HG03378 (cell line): ENCODE data around the gene SEMA4B.

ENCODE experiments used
- ATAC-seq: cut with Tn5 transposase; IDR thresholded peaks from one replicate; pipeline ENCODE4 v1.9.1; 2021; ENCODE audit warnings: mild to moderate bottlenecking, moderate library complexity; ENCODE audit not compliant: unreplicated experiment

The SEMA4B gene

GRCh38 chr15:90203922-90204321 is 2.8 kb downstream of the SEMA4B start:
- no peak for ATAC-seq

- ATAC-seq, result no peak
Measured at GRCh38 chr15:90205050-90205848, 4.1 kb downstream of the SEMA4B start.

- no peak for ATAC-seq
Measured at GRCh38 chr15:90205886-90206285, 4.8 kb downstream of the SEMA4B start.

GRCh38 chr15:90207252-90207651 is 6.1 kb downstream of the SEMA4B start:
- ATAC-seq, result no peak

GRCh38 chr15:90208356-90208755 is 7.2 kb downstream of the SEMA4B start:
- ATAC-seq, result no peak

GRCh38 chr15:90209591-90209990 is 8.5 kb downstream of the SEMA4B start:
- ATAC-seq, result peak; percentile 57

- no peak for ATAC-seq
Measured at GRCh38 chr15:90210593-90210992, 9.5 kb downstream of the SEMA4B start.

GRCh38 chr15:90211009-90211408 is 9.9 kb downstream of the SEMA4B start:
- no peak for ATAC-seq

- ATAC-seq, result no peak
Measured at GRCh38 chr15:90211440-90212143, 10.5 kb downstream of the SEMA4B start.

- ATAC-seq, result no peak
Measured at GRCh38 chr15:90212221-90213098, 11.3 kb downstream of the SEMA4B start.

- no peak for ATAC-seq
Measured at GRCh38 chr15:90213122-90213817, 12.1 kb downstream of the SEMA4B start.

GRCh38 chr15:90213818-90214204 is 12.7 kb downstream of the SEMA4B start:
- ATAC-seq, result no peak

- ATAC-seq, result no peak
Measured at GRCh38 chr15:90214553-90215196, 13.5 kb downstream of the SEMA4B start.

- no peak for ATAC-seq
Measured at GRCh38 chr15:90217671-90218394, 16.7 kb downstream of the SEMA4B start.

GRCh38 chr15:90219421-90220141 is 18.5 kb downstream of the SEMA4B start:
- ATAC-seq, result no peak

GRCh38 chr15:90221246-90221900 is 20.2 kb downstream of the SEMA4B start:
- ATAC-seq, result no peak

GRCh38 chr15:90222547-90222946 is 21.4 kb downstream of the SEMA4B start:
- ATAC-seq, result no peak

- no peak for ATAC-seq
Measured at GRCh38 chr15:90223441-90224165, 22.5 kb downstream of the SEMA4B start.
